Osteoblast (primary cell): Measurements from ENCODE around the gene TERT. TPM values are rescaled to one million over a fixed set of nuclear protein-coding genes. Genes with fewer than 3 reads are reported as not detected.

Experiments
- DNase-seq: peaks from one replicate; pipeline ENCODE4 v3.0.0; 2011; ENCODE audit warnings: low spot score, mixed read lengths; ENCODE audit not compliant: insufficient read length; ENCODE audit errors: missing footprints
- H2AFZ ChIP-seq: 2 replicates; pipeline ENCODE4 v1.6.0; 2011; ENCODE audit warnings: mild to moderate bottlenecking, low read length
- H3K27ac ChIP-seq: 2 replicates; pipeline ENCODE4 v1.5.1; 2011; ENCODE audit warnings: mild to moderate bottlenecking, low read depth, low read length, moderate library complexity
- H3K27me3 ChIP-seq: 2 replicates; pipeline ENCODE4 v1.6.0; 2012; ENCODE audit warnings: mild to moderate bottlenecking, control low read depth, inconsistent platforms, low read length, moderate library complexity; ENCODE audit not compliant: insufficient read depth
- H3K36me3 ChIP-seq: 2 replicates; pipeline ENCODE4 v1.5.1; 2011; ENCODE audit warnings: mild to moderate bottlenecking, low read length, control low read depth, moderate library complexity; ENCODE audit not compliant: insufficient read depth
- H3K4me1 ChIP-seq: 2 replicates; pipeline ENCODE4 v1.5.1; 2011; ENCODE audit warnings: mild to moderate bottlenecking, low read length, control low read depth, moderate library complexity; ENCODE audit not compliant: insufficient read depth
- H3K4me2 ChIP-seq: 2 replicates; pipeline ENCODE4 v1.6.0; 2011; ENCODE audit warnings: mild to moderate bottlenecking, low read length; ENCODE audit not compliant: insufficient read depth
- H3K4me3 ChIP-seq: fragments of 200-600 bp; sonication (generic); 3 replicates; pipeline ENCODE4 v1.5.1; 2012; ENCODE audit warnings: mild to moderate bottlenecking, low read length, inconsistent platforms; ENCODE audit not compliant: insufficient read depth
- H3K79me2 ChIP-seq: 2 replicates; pipeline ENCODE4 v1.6.0; 2012; ENCODE audit warnings: mild to moderate bottlenecking, low read length, control low read depth, inconsistent platforms; ENCODE audit not compliant: insufficient read depth
- H3K9me3 ChIP-seq: 2 replicates; pipeline ENCODE4 v1.5.1; 2011; ENCODE audit warnings: low read depth, low read length, control low read depth
- H4K20me1 ChIP-seq: 2 replicates; pipeline ENCODE4 v1.6.0; 2012; ENCODE audit warnings: mild to moderate bottlenecking, low read length, control low read depth; ENCODE audit not compliant: insufficient read depth
- total RNA-seq: library from RNA; depleted of rRNA; stranded (reverse); fragments of >200 nt; gene quantifications from 2 replicates; pipeline ENCODE4 v1.2.3, GENCODE V29; 2012
- TF ChIP-seq, protein P1 (sequence below): IDR thresholded peaks from 2 replicates; pipeline ENCODE4 v1.5.1; 2011; ENCODE audit warnings: mild to moderate bottlenecking, low read depth, low read length, moderate library complexity; ENCODE audit errors: extremely low read depth

Gene TERT
- total RNA-seq, 1 donor, result not detected

DNA sequence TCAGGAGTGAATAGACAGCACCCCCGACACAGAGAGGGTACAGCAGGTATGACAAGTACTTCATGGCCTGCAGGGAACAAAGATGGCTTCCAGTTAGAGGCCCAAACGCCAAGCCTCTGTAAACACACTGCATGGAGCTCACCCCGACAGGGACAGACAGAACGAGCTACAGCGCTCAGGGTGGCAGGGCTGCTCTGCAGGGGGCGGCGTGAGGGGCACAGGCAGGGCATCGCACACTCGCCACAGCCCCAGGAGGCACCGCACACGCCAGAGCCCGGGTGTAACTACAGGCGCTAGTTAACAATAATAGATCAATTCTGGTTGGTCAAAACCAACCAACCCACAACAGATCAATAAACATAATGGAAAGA is 28.9 kb upstream of the TERT start:
- Histone ChIP-seq H3K4me2 (no peak overlapping the region), H4K20me1 (no peaks in the 10 kb centered on the region), H3K27ac (no peak overlapping the region), H3K4me1 (no peaks in the 10 kb centered on the region), H3K36me3 (peaks cover 42% of the 10 kb centered on the region), H3K9me3 (no peaks in the 10 kb centered on the region), H3K27me3 (no peaks in the 10 kb centered on the region), H3K79me2 (no peaks in the 10 kb centered on the region), H2AFZ (no peak overlapping the region), H3K4me3 (no peak overlapping the region)
- TF ChIP-seq, protein P1, sequence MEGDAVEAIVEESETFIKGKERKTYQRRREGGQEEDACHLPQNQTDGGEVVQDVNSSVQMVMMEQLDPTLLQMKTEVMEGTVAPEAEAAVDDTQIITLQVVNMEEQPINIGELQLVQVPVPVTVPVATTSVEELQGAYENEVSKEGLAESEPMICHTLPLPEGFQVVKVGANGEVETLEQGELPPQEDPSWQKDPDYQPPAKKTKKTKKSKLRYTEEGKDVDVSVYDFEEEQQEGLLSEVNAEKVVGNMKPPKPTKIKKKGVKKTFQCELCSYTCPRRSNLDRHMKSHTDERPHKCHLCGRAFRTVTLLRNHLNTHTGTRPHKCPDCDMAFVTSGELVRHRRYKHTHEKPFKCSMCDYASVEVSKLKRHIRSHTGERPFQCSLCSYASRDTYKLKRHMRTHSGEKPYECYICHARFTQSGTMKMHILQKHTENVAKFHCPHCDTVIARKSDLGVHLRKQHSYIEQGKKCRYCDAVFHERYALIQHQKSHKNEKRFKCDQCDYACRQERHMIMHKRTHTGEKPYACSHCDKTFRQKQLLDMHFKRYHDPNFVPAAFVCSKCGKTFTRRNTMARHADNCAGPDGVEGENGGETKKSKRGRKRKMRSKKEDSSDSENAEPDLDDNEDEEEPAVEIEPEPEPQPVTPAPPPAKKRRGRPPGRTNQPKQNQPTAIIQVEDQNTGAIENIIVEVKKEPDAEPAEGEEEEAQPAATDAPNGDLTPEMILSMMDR, result no peak
- DNase-seq, result peak; percentile 53

- Histone ChIP-seq H3K79me2 (no peaks in the 10 kb centered on the region), H2AFZ (no peak overlapping the region), H3K4me1 (no peaks in the 10 kb centered on the region), H3K9me3 (no peaks in the 10 kb centered on the region), H3K27me3 (no peaks in the 10 kb centered on the region), H3K4me3 (no peak overlapping the region), H3K4me2 (no peak overlapping the region), H3K27ac (no peak overlapping the region), H4K20me1 (no peaks in the 10 kb centered on the region), H3K36me3 (peaks cover 46% of the 10 kb centered on the region)
- peak; percentile 60 for DNase-seq
- TF ChIP-seq, protein P1, result no peak
These were observed 28.3 kb upstream of the TERT start for GRCh38 chr5:1322955-1323802.

DNA sequence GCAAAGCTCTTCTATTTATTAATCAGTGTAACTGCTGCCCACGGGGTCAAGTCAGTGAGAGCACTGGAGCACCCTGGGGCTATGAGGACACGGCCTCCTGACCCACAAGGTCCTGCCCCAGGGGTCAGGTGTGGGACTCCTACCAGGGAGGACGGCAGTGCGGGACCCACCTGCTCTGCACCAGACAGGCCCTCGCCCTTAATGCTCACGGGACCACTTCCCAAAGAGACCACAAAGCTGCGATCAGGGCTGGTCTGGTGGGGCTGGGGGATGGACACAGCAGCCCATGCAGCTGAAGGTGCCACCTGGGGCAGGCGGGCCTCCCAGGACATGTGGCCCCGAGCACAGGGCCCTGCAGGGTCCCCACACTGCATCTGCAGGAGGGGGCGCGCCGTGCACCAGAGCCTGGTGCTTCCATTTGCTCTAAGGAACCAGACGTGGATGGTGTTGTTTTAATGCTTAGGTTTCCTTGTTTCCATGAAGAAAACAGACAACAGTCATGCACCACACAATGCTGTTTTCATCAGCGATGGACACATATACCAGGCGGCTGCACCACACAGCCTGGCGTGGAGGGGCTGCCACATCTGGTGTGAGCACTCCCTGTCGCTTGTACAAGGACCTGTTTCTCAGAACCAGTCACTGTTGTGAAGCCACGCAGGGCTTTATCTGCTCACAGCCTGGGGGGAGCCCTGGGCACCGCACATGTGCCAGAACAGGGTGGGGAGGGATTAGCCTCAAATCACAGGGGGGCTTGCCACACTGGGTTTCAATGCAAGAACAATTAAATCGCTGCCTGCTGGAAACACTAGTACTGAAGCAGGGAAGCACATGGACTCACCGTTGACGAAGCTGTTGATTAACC is 27.4 kb upstream of the TERT start:
- peaks cover 55% of the 10 kb centered on the region for H3K36me3 ChIP-seq

More for the DNA sequence above, 27.4 kb upstream of the TERT start:
- Histone ChIP-seq H4K20me1 (no peaks in the 10 kb centered on the region), H3K27ac (no peak overlapping the region), H3K9me3 (no peaks in the 10 kb centered on the region), H2AFZ (no peak overlapping the region), H3K4me1 (no peaks in the 10 kb centered on the region), H3K79me2 (no peaks in the 10 kb centered on the region), H3K4me3 (no peak overlapping the region), H3K27me3 (no peaks in the 10 kb centered on the region), H3K4me2 (no peak overlapping the region)
- TF ChIP-seq, protein P1, result no peak
- DNase-seq, result peak; percentile 71
